Heart right ventricle (tissue), 16 donors: Measurements from ENCODE around the gene TIGAR. TPM values are rescaled to one million over a fixed set of nuclear protein-coding genes. Genes with fewer than 3 reads are reported as not detected.
A peak's percentile ranks its signal among the peaks of the same experiment; 100 is the strongest.

Source experiments
- ATAC-seq, 8 donors: fragments of 200-7000 bp; cut with Tn5 transposase; one replicate each; pipeline ENCODE4 v1.9.1; 2020; ENCODE audit warnings: mild to moderate bottlenecking in 8 of 8, moderate library complexity in 8 of 8, moderate number of reproducible peaks in 1 of 8
- DNase-seq, 2 donors: peaks; one replicate each; pipeline ENCODE4 v3.0.0-alpha.2; 2020
- H3K27ac ChIP-seq, 10 donors: fragments of 200-600 bp; sonication (generic) in 2 of 10; one replicate each; pipeline versions ENCODE4 v1.5.0 to v1.8.0; 2020 to 2022; ENCODE audit warnings: mild to moderate bottlenecking in 3 of 10
- H3K27me3 ChIP-seq, 7 donors: fragments of 200-600 bp; one replicate each; pipeline ENCODE4 v1.8.0; 2021 to 2022; ENCODE audit warnings: mild to moderate bottlenecking in 2 of 7
- H3K36me3 ChIP-seq, 9 donors: fragments of 200-600 bp; sonication (generic) in 1 of 9; one replicate each; pipeline versions ENCODE4 v1.5.0 to v1.8.0; 2020 to 2022; ENCODE audit warnings: mild to moderate bottlenecking in 2 of 9
- H3K4me1 ChIP-seq, 9 donors: fragments of 200-600 bp; sonication (generic) in 1 of 9; one replicate each; pipeline versions ENCODE4 v1.5.0 to v1.8.0; 2020 to 2022; ENCODE audit warnings: mild to moderate bottlenecking in 4 of 9
- H3K4me3 ChIP-seq, 10 donors: fragments of 200-600 bp; sonication (generic) in 2 of 10; one replicate each; pipeline versions ENCODE4 v1.5.0 to v1.8.0; 2020 to 2022; ENCODE audit warnings: mild to moderate bottlenecking in 7 of 10, moderate library complexity in 2 of 10
- H3K9me3 ChIP-seq, 11 donors: fragments of 200-600 bp in 10 of 11; sonication (generic) in 2 of 11; one replicate each; pipeline versions ENCODE4 v1.5.0 to v1.8.0; 2013 to 2022; ENCODE audit warnings: mild to moderate bottlenecking in 2 of 11, control low read depth in 1 of 11, moderate library complexity in 1 of 11
- CTCF ChIP-seq, 9 donors: fragments of 200-600 bp; sonication (generic) in 2 of 9; IDR thresholded peaks; one replicate each; pipeline versions ENCODE4 v1.5.0 to v1.8.0; 2021 to 2022; ENCODE audit warnings: antibody characterized with exemption in 9 of 9, mild to moderate bottlenecking in 5 of 9, moderate library complexity in 1 of 9
- WGBS, 2 donors: extraction: QIAGEN DNeasy Blood & Tissue Kit; methylation state at CpG; one replicate each; pipeline ENCODE4 v1.1.7; 2013; ENCODE audit warnings: inconsistent platforms in 1 of 2; 5-methylcytosine and 5-hydroxymethylcytosine counted together
- intact Hi-C, 10 donors: fragments of 100-400 bp; cut with DNase I; formaldehyde crosslinking; loops; one replicate each; pipeline versions ENCODE4 v1.11.1 to v1.14.2; 2022
- polyA plus RNA-seq, 2 donors: library from polyadenylated mRNA; stranded (reverse); fragments of 200-250 nt; gene quantifications; one replicate each; pipeline ENCODE4 v1.2.3, GENCODE V29; 2013
- total RNA-seq, 10 donors: library from RNA; stranded (reverse); fragmentation: NEBNext Ultra II Directional in 3 of 10; extraction: Animal tissue kit (Norgen Biotek cat#: 25700) in 3 of 10; gene quantifications; one replicate each; pipeline versions ENCODE4 v1.2.1 to v1.2.4, GENCODE V29; 2021 to 2023
- donor health status: Arrhythmogenic right ventricular cardiomyopathy.
- donor health status: ischemic (EF 13 %, LVEDD 7.1; RV severe dilation, severe dysfunction).
- donor health status: healthy with polysubstance abuse.
- donor health status: DM: no; HTN: yes; CAD: no.
- donor health status: DM: no; HTN: no; CAD: no.
- donor health status: ischemic (EF 25% LVEDD 6.9; RV normal size, moderate dysfunction).
- donor health status: ischemic (EF 25% LVEDD 5.7; RV mildly dilated, moderate dysfunction).
- donor health status: healthy.
- donor health status: DM: yes; HTN: yes; CAD: no.
- donor health status: Ischemic cardiomyopathy.
- donor health status: ischemic (EF 35%, LVEDD 5.7; RV mildly dilated, moderate dysfunction).
- donor health status: nonischemic (EF 11% LVEDD 7.7; RV severe dilation, severe dysfunction).
- donor health status: DM: yes; HTN: yes; CAD: no.
- donor health status: PGD.
- donor health status: ischemic (EF 29% LVEDD 5.4; RV normal size, mild dysfunction).
- donor health status: nonischemic (EF 23%, LVEDD 6.1; RV moderate dilation, normal function).

TIGAR gene
- total and polyA plus RNA-seq, 12 donors = 3.7 to 15.5 (median 13.1) TPM

DNA sequence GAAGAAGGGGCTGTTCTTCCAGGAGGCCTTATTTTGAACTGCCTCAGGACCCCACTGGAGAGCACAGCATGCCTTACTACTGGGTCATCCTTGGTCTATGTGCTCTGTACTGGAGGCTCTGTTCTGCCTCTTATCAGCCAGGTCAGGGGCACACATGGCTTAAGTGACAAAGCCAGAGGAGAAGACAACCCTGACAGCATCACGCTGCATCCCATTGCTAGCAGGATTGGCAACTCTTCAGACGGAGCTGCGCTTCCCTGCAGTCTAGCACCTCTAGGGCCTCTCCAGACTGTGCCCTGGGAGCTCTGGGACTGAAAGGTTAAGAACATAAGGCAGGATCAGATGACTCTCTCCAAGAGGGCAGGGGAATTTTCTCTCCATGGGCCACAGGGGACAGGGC, 17.3 kb upstream of the TIGAR start:
- no peak for DNase-seq
- no peak for TF ChIP-seq CTCF (IDR thresholded peaks at IDR 0.05)
- Histone ChIP-seq H3K9me3 (no peaks in the 10 kb centered on the region), H3K36me3 (peaks cover 0 to 78% (median 10%) of the 10 kb centered on the region in 9 donors), H3K27ac (peak overlapping the region in 8 of 10 donors; percentile 22 to 63 (median 50)), H3K4me1 (peaks cover 8 to 86% (median 44%) of the 10 kb centered on the region in 9 donors), H3K4me3 (no peak overlapping the region), H3K27me3 (no peaks in the 10 kb centered on the region)
- WGBS, 2 donors = 43 to 50% methylated on average over 3 of the region's 3 CpGs
- intact Hi-C loops = no loop called here
- peak in 6 of 8 donors; percentile 8 to 56 (median 34) for ATAC-seq

DNA sequence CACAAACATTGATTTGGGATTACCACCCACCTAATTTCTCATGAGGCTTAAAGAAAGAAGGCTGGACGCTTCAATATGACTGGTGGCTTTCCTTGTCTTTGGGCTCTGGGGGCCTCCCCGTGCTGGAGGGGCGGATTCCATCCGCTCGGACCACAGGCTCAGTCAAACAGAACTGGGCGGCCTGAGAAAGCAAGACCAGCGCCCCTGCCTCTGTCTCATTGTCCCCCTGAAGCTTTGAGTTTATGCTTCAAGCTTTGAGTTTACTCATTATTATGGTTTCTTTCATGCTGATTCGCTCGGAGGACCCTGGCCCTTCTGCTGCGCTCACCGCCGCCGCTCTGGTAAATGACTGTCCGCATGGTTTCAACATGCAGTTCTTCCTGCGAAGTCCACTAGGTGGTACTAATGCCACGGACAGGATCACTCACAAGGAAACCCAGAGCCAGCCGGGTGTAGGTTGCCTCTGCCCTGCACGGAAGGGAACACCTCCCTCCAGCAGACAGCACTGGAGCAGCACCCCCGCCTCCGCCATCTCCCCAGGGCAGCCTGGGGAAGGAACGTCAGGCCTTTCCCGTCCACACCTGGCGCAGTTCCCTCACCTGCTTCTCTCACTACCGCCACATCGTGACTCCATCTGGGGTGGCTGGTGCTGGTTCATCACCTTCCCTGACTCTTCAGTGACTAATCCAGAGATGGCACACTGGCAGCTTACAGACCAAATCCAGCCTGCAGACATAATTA, 13.2 kb upstream of the TIGAR start:
- ATAC-seq = peak; percentile 81 to 90 (median 86)
- Histone ChIP-seq H3K4me3 (peak overlapping the region in 4 of 10 donors; percentile 18 to 29 (median 26)), H3K4me1 (peaks cover 8 to 59% (median 31%) of the 10 kb centered on the region in 9 donors), H3K27ac (peak overlapping the region in 8 of 10 donors; percentile 27 to 67 (median 40)), H3K9me3 (no peaks in the 10 kb centered on the region), H3K27me3 (no peaks in the 10 kb centered on the region), H3K36me3 (peaks cover 0 to 48% (median 0%) of the 10 kb centered on the region in 9 donors)
- 18 to 21% methylated on average over 25 of the region's 25 CpGs for WGBS, 2 donors
- peak; percentile 44 to 82 (median 70) for TF ChIP-seq CTCF (IDR thresholded peaks at IDR 0.05)
- intact Hi-C loops = loop anchor here in 4 of 10 donors (5.0 kb wide), 2 partner anchors 115 to 220 kb away; no protein-coding TSS in a partner anchor
- DNase-seq = peak; percentile 52 to 70

GRCh38 chr12:4308334-4308950, 12.6 kb upstream of the TIGAR start:
- Histone ChIP-seq H3K27ac (peak overlapping the region in 6 of 10 donors; percentile 27 to 65 (median 42)), H3K9me3 (no peaks in the 10 kb centered on the region), H3K36me3 (peaks cover 0 to 46% (median 0%) of the 10 kb centered on the region in 9 donors), H3K4me1 (peaks cover 8 to 52% (median 28%) of the 10 kb centered on the region in 9 donors), H3K4me3 (peak overlapping the region in 1 of 10 donors; percentile 29), H3K27me3 (no peaks in the 10 kb centered on the region)
- WGBS, 2 donors = 83 to 87% methylated on average over 14 of the region's 14 CpGs
- ATAC-seq (peak in 1 of 8 donors; percentile 25), DNase-seq (no peak)
- intact Hi-C loops = loop anchor here in 4 of 10 donors (5.0 kb wide), 2 partner anchors 114 to 219 kb away; no protein-coding TSS in a partner anchor
- TF ChIP-seq CTCF (IDR thresholded peaks at IDR 0.05) = no peak

- Histone ChIP-seq H3K9me3 (no peaks in the 10 kb centered on the region), H3K36me3 (peaks cover 0 to 26% (median 0%) of the 10 kb centered on the region in 9 donors), H3K4me3 (no peak overlapping the region), H3K27ac (no peak overlapping the region), H3K4me1 (peaks cover 7 to 21% (median 13%) of the 10 kb centered on the region in 9 donors), H3K27me3 (no peaks in the 10 kb centered on the region)
- intact Hi-C loops = no loop called here
- ATAC-seq (no peak), DNase-seq (no peak)
- WGBS, 2 donors = 91 to 95% methylated on average over 5 of the region's 5 CpGs
- no peak for TF ChIP-seq CTCF (IDR thresholded peaks at IDR 0.05)
Measured at GRCh38 chr12:4311776-4312175, 9.2 kb upstream of the TIGAR start.
